Left ventricle myocardium superior (tissue), 1 donor: ENCODE data around the gene KCNC2. TPM values are rescaled to one million over a fixed set of nuclear protein-coding genes. Genes with fewer than 3 reads are reported as not detected.

Experiments used
- ATAC-seq: fragments of 200-7000 bp; cut with Tn5 transposase; one replicate; pipeline ENCODE4 v1.9.1; 2020; ENCODE audit warnings: mild to moderate bottlenecking, moderate library complexity
- DNase-seq: peaks from one replicate; pipeline ENCODE4 v3.0.0-alpha.2; 2020
- intact Hi-C: fragments of 100-400 bp; cut with micrococcal nuclease; formaldehyde crosslinking; loops from one replicate; pipeline ENCODE4 v1.11.0; 2022
- total RNA-seq: library from RNA; stranded (reverse); fragmentation: NEBNext Ultra II Directional; extraction: Animal tissue kit (Norgen Biotek cat#: 25700); gene quantifications from one replicate; pipeline ENCODE4 v1.2.1, GENCODE V29; 2021
- donor health status: DM: no; HTN: yes; CAD: no; lungs with severe emphysema.

KCNC2 gene
- total RNA-seq, 1 donor from 2014 or later, result not detected

DNA sequence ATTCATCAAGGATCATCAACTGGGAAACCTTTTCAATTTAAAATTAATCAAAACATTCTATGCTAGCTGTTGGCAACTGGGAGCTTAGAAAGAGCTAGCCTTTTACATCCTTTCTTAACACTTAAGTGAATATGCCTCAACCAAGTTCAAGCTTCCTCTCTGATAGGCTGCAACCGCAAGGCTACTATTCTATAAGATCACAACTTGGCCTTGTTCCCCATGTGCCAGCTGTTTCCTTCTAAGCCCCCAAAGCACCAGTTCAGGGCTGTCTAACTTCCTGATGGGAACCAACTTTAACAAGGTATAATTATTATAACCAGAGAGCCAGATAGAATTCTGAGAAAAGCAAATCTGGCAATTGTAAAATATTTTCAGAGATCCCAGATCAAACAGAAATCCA is 37.0 kb downstream of the KCNC2 start:
- no peak for DNase-seq
- intact Hi-C loops, result no loop called here
- ATAC-seq, result no peak

- DNase-seq, result no peak
- intact Hi-C loops, result no loop called here
- no peak for ATAC-seq
Observed at GRCh38 chr12:75170640-75171185, 38.9 kb downstream of the KCNC2 start.

DNA sequence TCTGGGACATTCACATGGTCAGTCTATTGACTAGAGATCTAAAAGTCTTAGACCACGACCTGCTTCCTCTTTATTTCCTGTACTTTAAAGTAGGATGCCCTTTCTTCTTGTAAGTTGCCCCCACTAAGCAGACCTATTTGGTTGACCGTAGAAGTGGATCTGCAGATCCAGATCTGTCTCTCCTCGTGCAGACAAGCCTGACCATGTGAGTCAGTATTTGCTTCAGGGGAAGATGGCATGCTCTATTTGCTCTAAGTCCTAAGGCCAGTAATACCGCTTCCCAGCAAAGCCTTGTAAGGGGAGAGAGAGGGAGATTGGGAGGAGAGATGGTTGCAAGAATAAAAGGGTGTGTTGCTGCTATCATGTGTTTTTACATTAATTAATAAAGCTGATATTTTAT is 46.8 kb downstream of the KCNC2 start:
- ATAC-seq, result no peak
- DNase-seq, result no peak
- intact Hi-C loops, result no loop called here

- no peak for ATAC-seq
Observed at GRCh38 chr12:75161488-75161887, 48.2 kb downstream of the KCNC2 start.

DNA sequence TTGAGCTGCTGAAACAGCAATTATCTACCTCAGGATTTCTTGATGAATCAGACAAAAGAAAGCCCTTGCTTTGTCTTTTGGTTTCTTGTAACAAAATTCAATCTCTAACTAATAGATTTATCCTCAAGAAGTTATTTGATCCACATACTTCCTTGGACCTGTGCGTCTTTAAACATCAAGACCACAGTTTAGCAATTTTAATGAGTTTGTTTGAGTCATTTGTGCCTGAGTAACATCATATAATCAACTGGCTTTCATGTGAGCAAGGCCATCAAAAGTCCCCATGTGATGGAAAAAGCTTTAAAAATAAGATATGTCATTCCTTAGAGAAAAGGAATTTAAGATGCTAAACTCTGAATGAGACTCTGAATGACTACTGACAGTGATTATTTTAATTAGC is 52.3 kb downstream of the KCNC2 start:
- intact Hi-C loops, result no loop called here
- DNase-seq, result no peak
- no peak for ATAC-seq

More at GRCh38 chr12:75161488-75161887, 48.2 kb downstream of the KCNC2 start:
- no peak for DNase-seq
- intact Hi-C loops, result no loop called here

GRCh38 chr12:75155962-75156361 is 53.7 kb downstream of the KCNC2 start:
- no peak for ATAC-seq
- no peak for DNase-seq
- intact Hi-C loops, result no loop called here

DNA sequence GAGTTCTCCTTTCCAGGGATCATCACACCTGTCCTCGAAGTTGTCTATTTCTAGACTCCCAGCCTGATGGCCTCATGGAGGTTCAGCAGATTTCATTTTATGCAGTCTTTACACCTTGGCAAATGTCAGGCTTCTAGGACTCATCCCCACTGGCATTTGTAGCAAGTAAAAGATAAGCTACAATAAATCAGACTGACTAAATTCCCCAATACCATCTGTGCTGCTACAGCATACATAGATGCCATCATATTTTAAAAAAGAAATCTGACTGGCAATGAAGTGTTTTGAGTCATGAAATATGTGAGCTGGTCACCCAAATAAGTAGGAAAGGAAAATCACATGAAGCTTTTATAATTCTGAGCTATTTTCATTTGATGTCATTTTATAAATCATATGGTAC is 55.3 kb downstream of the KCNC2 start:
- intact Hi-C loops, result no loop called here
- DNase-seq, result no peak
- no peak for ATAC-seq

DNA sequence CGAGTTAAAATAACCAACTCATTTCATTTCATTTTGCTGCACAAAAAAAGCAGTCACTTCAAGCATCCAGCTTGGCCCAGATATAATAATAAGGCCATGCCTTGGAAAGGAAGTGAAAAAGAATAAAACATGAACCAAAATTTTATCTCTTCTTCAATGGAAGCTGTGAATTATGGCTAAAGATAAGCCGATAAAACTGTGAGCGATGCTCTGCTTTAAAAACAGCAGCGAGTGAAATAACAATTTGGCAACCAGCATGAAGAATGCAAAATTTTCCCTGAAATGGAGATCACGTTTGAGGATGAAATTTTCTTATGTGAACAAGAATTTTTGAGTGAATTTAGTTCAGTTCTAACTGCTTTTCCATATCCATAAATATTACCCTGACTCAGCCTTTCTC is 70.4 kb downstream of the KCNC2 start:
- ATAC-seq, result no peak
- intact Hi-C loops, result no loop called here
- DNase-seq, result no peak

DNA sequence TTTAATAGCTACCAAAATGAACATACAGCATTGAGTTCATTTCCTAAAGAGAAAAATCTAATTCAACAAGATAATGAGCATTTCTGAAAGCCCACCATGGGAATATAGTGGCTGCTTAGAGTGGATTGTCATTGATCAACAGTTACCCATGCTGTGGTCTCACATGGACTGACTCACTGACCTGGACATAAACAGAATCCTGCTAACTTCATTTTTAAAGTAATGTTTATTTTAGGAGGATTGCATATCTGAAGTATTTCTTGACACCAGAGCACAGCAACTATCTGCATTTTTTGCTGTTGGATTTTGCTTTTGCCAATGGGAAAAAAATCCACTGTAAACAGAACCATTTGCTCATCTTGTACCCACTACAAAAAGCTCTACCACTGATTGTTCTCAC is 71.7 kb downstream of the KCNC2 start:
- DNase-seq (no peak), ATAC-seq (no peak)
- intact Hi-C loops, result no loop called here

DNA sequence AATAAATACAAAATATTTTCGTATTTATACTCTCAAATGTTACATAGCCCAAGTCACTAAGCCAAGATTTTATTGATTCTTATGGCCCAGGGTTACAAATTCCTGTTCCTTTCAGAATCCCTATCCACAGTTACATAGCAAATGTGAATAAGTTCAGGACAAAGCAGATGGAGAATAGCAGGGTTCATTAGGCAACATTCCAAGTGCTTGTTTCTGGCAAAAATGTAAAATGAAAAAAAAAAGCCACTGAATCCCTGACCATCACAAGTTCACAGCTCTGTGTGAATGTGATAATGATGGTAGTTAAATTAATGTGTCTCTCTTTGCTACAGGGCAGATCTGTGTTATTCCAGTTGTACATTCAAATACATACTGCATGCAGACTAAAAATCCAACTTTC is 74.6 kb downstream of the KCNC2 start:
- no peak for DNase-seq
- ATAC-seq, result no peak
- intact Hi-C loops, result no loop called here

GRCh38 chr12:75130811-75131210 is 78.8 kb downstream of the KCNC2 start:
- ATAC-seq, result no peak
- intact Hi-C loops, result no loop called here
- no peak for DNase-seq

- DNase-seq, result no peak
- ATAC-seq, result no peak
- intact Hi-C loops, result no loop called here
Observed at GRCh38 chr12:75129275-75129674, 80.4 kb downstream of the KCNC2 start.

GRCh38 chr12:75121036-75121705 is 88.5 kb downstream of the KCNC2 start:
- ATAC-seq (no peak), DNase-seq (no peak)
- intact Hi-C loops, result no loop called here

- ATAC-seq, result no peak
- intact Hi-C loops, result no loop called here
Observed at GRCh38 chr12:75120311-75120711, 89.3 kb downstream of the KCNC2 start.

GRCh38 chr12:75116646-75117198 is 92.9 kb downstream of the KCNC2 start:
- intact Hi-C loops, result no loop called here
- no peak for DNase-seq
- ATAC-seq, result no peak

More at GRCh38 chr12:75120311-75120711, 89.3 kb downstream of the KCNC2 start:
- DNase-seq, result no peak

DNA sequence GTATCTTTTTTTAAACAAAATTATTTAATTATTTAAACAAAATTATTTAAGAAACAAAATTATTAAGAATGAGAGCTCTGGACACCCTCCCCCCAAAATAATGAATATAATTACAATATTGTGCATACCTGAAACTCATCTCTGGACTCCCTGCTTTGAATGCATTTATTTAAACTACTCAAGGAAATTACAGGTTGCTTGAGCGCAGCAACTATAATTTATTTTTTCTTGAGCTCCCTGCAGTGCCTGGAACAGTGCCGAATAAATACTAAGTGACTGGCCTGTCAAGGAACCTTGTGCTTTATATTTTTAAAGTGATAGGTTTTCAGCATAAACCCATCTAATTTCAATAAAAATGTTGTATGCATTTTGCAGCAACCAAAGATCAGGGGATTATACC is 93.9 kb downstream of the KCNC2 start:
- no peak for DNase-seq
- no peak for ATAC-seq
- intact Hi-C loops, result no loop called here

- intact Hi-C loops, result loop anchor here (10.0 kb wide), 1 partner anchor 781 kb away; no protein-coding TSS in a partner anchor
- no peak for DNase-seq
- ATAC-seq, result no peak
Observed at GRCh38 chr12:75103822-75104221, 105.8 kb downstream of the KCNC2 start.

DNA sequence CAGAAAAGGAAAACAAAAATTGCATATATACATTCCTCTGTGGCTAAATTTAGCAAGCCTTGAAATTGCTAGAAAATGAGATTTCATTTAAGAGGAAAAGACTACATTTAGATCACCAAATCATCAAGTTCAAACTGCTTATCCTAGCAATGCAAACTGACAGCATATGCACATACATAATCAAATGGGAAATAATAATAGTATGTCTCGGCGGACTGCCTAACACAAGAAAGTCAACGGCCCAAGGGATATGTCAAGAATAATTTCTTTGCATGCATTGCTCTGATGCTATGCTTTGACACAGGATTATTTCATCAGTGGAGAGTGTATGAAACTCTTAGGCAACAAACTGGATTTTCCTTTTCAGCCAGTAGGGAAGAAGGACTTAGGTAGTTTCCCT is 107.9 kb downstream of the KCNC2 start:
- no peak for ATAC-seq
- DNase-seq, result no peak
- intact Hi-C loops, result loop anchor here (10.0 kb wide), 1 partner anchor 783 kb away; no protein-coding TSS in a partner anchor

DNA sequence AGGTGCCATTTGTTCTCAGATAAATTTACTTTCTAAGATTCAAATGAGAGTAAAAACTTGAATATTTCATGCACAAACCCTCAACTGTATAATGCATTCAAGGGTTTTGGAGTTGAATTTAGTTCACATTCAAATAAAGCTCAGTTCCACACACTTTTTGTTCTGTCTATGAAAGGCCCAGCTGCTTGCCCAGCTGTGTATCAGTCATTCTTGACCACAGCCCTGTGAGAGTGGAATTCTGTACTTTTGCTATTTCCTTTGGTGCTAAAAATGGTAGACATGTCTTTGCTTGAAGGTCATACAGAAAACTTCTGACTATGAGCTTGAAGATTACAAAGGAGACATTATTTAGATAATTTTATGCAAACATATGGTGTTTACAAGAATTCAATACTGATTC is 110.4 kb downstream of the KCNC2 start:
- intact Hi-C loops, result no loop called here
- DNase-seq (no peak), ATAC-seq (no peak)

GRCh38 chr12:75097003-75097402 is 112.6 kb downstream of the KCNC2 start:
- DNase-seq, result no peak
- intact Hi-C loops, result no loop called here
- no peak for ATAC-seq

DNA sequence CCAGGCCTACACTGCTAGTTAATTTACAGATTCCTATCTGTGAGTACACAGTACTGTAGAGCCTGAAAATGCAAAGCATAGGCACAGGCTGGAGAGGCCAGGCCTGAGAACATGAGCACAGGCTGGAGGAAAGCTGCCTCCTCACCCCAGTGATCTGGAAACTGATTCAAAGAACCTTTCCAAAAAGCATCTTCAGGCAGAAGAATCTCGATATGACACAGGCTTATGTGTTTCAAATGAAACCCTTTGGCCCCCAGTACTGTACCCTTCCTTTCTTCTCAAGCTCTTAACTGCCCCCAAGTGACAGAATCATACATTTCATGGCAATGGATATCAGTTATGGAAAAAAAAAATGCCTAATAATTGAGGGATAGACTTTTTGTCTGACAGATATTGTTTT is 122.0 kb downstream of the KCNC2 start:
- intact Hi-C loops, result no loop called here
- DNase-seq, result no peak
- ATAC-seq, result no peak
